GM20000 (cell line): ENCODE results near the gene TRIM29.
A peak's percentile ranks its signal among the peaks of the same experiment; 100 is the strongest.

Experiments used
- DNase-seq: peaks from one replicate; pipeline ENCODE4 v3.0.0; 2012; ENCODE audit warnings: low spot score
- CTCF ChIP-seq: IDR thresholded peaks from 2 replicates; pipeline ENCODE4 v1.5.1; 2012; ENCODE audit warnings: mild to moderate bottlenecking, control low read depth; ENCODE audit errors: extremely low read depth, missing control alignments

Gene TRIM29

DNA sequence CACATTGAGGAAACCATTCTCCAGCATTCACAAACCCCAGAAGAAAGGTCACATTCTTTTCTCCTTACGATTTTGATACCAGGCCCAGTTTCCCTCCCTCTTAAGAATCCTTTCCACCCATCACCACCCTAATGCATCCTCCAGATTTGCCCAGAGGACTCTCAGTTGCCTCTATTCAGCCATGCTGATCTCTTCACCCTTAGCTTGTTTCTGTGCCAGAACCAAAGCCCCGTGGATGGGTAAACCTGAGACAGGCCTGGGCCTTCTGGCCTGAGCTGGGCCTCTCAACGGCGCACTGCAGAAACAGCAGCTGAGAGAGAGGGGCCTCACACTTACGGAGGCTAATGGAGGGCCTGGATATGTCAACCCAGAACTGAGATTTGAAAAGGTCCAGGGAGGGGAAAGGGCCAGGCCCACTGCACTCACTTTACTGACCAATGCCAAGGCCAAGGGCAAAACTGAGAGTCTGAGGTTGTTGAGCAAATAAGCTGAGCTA is 40.7 kb upstream of the TRIM29 start:
- no peak for TF ChIP-seq CTCF
- no peak for DNase-seq

DNA sequence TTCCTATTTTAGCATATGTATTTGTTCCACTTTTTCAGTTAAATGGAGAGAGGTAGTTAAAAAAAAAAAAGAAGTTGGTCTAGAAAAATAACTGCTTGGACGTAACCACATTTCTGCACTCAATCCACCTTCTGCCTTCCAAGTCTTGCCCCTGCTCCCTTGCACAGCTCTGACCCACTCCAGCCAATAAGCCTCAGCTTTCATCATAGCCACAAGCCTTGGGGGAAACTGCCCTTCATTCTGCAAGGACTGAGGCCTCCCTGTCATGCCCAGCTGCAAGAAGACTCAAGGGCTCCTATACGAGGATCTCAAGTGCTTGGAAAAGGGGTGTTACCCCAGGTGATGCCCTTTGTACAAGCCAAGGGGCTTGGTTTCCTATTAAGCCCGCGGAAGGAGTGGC is 37.0 kb upstream of the TRIM29 start:
- peak; percentile 3 for DNase-seq
- no peak for TF ChIP-seq CTCF

DNA sequence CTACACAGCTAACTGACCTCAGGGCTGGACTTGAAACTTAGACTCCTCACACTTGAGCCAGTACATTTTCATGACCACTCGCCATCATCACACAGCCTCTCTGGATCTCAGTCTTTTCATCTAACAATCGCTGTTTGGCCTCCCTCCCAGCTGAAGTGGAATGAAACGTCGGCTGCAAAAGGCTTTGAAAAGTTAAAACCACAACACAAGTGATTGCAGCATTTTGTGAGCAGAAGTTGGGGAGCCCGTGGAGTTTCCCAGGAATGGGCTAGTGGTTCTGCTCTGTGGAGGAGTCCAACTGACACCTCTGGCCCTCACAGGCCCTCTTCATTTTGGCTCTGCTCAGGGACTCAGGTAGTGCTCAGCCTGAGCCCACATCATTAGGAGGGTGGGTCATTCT is 35.9 kb upstream of the TRIM29 start:
- no peak for DNase-seq
- no peak for TF ChIP-seq CTCF

DNA sequence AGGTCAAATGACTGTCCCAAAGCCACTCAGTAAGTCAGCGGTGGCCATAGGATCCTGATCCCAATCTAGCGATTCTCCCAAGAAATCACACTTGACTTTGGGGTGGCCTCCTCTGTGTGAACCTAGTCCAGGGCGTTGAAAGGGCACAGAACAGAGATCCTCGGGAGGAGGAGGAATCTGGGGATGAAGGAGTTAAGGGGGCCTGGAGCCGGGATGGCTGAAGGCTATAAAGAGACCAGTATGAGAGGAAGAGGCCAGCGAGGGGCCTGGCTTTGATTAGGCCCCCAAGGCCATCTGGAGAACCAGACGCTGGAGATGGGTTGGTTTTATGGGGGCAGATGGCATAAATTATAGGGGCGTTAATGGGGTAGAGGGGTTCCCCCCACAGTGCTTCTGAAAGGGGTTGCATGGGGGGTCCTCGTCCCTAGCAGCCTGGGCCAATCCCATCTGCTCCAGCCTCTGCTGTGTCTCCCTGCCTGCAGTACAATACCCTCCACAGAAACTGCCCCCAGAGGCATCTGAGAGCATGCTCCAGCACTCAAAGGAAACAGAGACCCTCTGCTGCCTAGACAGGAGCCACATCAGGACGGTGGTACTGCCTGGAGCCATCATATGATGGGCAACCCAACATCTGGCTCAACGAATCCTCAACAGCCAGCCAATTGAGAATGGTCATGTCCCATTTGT is 35.2 kb upstream of the TRIM29 start:
- DNase-seq = peak; percentile 3

GRCh38 chr11:120172054-120172911 is 34.4 kb upstream of the TRIM29 start:
- TF ChIP-seq CTCF = peak; percentile 57
- DNase-seq = peak; percentile 84

More for the DNA sequence above, 35.2 kb upstream of the TRIM29 start:
- no peak for TF ChIP-seq CTCF

- TF ChIP-seq CTCF = no peak
- DNase-seq = peak; percentile 3
These were observed 32.9 kb upstream of the TRIM29 start for GRCh38 chr11:120170741-120171261.
